Activated CD4-positive, alpha-beta T cell treated with anti-CD3 and anti-CD28 coated beads, Interleukin-2, amount 50 U/mL, for 16 hours (primary cell): ENCODE data around the gene BPTF.
"Not testable (repeated sequence)": the region's sequence is repeated elsewhere in the genome, so short reads cannot be mapped to it uniquely, and the experiment has no call there.

ENCODE experiments used
- DNase-seq: peaks from one replicate; pipeline ENCODE4 v3.0.0-alpha.2; 2020

Gene BPTF

GRCh38 chr17:67884741-67885140, 59.4 kb downstream of the BPTF start:
- no peak for DNase-seq

GRCh38 chr17:67891481-67892119, 66.3 kb downstream of the BPTF start:
- no peak for DNase-seq

- no peak for DNase-seq
These were observed 77.4 kb downstream of the BPTF start for GRCh38 chr17:67902511-67903231.

- DNase-seq, result not testable (repeated sequence)
These were observed 80.0 kb downstream of the BPTF start for GRCh38 chr17:67905298-67905697.

GRCh38 chr17:67910117-67910803, 85.0 kb downstream of the BPTF start:
- not testable (repeated sequence) for DNase-seq

GRCh38 chr17:67911059-67911782, 85.9 kb downstream of the BPTF start:
- peak; percentile 64 for DNase-seq

- no peak for DNase-seq
These were observed 86.8 kb downstream of the BPTF start for GRCh38 chr17:67912088-67912487.

- DNase-seq, result peak; percentile 15
These were observed 87.4 kb downstream of the BPTF start for GRCh38 chr17:67912656-67913055.

GRCh38 chr17:67920212-67920611, 94.9 kb downstream of the BPTF start:
- DNase-seq, result no peak

GRCh38 chr17:67922503-67922902, 97.2 kb downstream of the BPTF start:
- DNase-seq, result no peak

GRCh38 chr17:67928842-67929241, 103.5 kb downstream of the BPTF start:
- DNase-seq, result not testable (repeated sequence)

GRCh38 chr17:67931227-67931626, 105.9 kb downstream of the BPTF start:
- DNase-seq, result no peak

- DNase-seq, result no peak
These were observed 117.5 kb downstream of the BPTF start for GRCh38 chr17:67942810-67943209.

- no peak for DNase-seq
These were observed 118.7 kb downstream of the BPTF start for GRCh38 chr17:67944035-67944434.

GRCh38 chr17:67946513-67946912, 121.2 kb downstream of the BPTF start:
- no peak for DNase-seq

GRCh38 chr17:67947325-67947813, 122.1 kb downstream of the BPTF start:
- DNase-seq, result no peak

- DNase-seq, result no peak
These were observed 125.6 kb downstream of the BPTF start for GRCh38 chr17:67950945-67951344.

- DNase-seq, result no peak
These were observed 134.2 kb downstream of the BPTF start for GRCh38 chr17:67959510-67959909.

GRCh38 chr17:67960276-67960675, 135.0 kb downstream of the BPTF start:
- DNase-seq, result not testable (repeated sequence)

GRCh38 chr17:67962156-67962555, 136.9 kb downstream of the BPTF start:
- not testable (repeated sequence) for DNase-seq

- peak; percentile 81 for DNase-seq
These were observed 137.9 kb downstream of the BPTF start for GRCh38 chr17:67963145-67963572.

GRCh38 chr17:67970783-67971182, 145.5 kb downstream of the BPTF start:
- DNase-seq, result no peak

GRCh38 chr17:67974185-67974584, 148.9 kb downstream of the BPTF start:
- no peak for DNase-seq
